ENCODE results near the gene YEATS4. TPM values are rescaled to one million over a fixed set of nuclear protein-coding genes. Genes with fewer than 3 reads are reported as not detected.

The YEATS4 gene
- total and polyA plus RNA-seq, 9 donors = 5.7 to 26.0 (median 12.5) TPM

DNA sequence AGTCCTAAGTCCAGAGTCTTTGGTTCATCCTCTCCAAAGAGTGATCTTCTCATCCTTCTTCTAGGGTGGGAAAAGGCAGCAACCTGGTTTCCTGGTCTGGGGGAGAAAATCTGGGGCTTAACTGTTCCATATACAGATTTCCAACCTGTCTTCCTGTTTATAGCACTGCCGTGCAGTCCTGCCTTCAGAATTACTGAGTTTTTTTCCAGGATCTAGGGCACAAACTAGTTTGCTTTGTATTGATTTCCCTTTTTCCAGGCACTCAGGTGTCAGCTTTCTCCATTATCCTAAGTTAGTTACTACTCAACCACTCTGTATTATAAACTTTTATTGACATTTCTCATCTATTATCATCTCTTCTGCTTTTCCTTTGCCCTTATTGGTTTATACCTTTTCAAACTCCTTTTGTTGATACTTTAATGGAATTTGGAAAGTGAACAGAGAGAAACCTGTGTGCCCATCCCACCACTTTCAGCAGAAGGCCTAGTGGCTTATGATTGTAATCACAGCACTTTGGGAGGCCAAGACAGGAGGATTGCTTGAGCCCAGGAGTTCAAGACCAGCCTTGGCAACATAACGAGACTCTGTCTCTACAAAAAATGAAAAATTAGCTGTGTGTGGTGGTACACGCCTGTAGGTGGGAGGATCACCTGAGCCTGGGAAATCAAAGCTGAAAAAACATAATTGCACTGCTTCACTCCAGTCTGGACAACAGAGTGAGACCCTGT, 15.5 kb upstream of the YEATS4 start:
- intact Hi-C loops (cut with DNase I) = no loop called here
- 44 to 58% (median 52%) methylated on average over 3 of the region's 3 CpGs for WGBS, 3 donors
- no peak for DNase-seq
- H3K27ac ChIP-seq = no peak overlapping the region
- TF ChIP-seq EP300 (IDR thresholded peaks at IDR 0.05) = no peak
- TF ChIP-seq POLR2A (IDR thresholded peaks at IDR 0.05) = no peak
- TF ChIP-seq, protein P1, sequence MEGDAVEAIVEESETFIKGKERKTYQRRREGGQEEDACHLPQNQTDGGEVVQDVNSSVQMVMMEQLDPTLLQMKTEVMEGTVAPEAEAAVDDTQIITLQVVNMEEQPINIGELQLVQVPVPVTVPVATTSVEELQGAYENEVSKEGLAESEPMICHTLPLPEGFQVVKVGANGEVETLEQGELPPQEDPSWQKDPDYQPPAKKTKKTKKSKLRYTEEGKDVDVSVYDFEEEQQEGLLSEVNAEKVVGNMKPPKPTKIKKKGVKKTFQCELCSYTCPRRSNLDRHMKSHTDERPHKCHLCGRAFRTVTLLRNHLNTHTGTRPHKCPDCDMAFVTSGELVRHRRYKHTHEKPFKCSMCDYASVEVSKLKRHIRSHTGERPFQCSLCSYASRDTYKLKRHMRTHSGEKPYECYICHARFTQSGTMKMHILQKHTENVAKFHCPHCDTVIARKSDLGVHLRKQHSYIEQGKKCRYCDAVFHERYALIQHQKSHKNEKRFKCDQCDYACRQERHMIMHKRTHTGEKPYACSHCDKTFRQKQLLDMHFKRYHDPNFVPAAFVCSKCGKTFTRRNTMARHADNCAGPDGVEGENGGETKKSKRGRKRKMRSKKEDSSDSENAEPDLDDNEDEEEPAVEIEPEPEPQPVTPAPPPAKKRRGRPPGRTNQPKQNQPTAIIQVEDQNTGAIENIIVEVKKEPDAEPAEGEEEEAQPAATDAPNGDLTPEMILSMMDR (IDR thresholded peaks at IDR 0.05) = no peak
- no peaks in the 10 kb centered on the region for H3K9me3 ChIP-seq
- H3K4me3 ChIP-seq = no peak overlapping the region
- no peaks in the 10 kb centered on the region for H3K27me3 ChIP-seq
- no peaks in the 10 kb centered on the region for H3K36me3 ChIP-seq
- no peaks in the 10 kb centered on the region for H3K4me1 ChIP-seq (ENCODE audit: insufficient read depth)

DNA sequence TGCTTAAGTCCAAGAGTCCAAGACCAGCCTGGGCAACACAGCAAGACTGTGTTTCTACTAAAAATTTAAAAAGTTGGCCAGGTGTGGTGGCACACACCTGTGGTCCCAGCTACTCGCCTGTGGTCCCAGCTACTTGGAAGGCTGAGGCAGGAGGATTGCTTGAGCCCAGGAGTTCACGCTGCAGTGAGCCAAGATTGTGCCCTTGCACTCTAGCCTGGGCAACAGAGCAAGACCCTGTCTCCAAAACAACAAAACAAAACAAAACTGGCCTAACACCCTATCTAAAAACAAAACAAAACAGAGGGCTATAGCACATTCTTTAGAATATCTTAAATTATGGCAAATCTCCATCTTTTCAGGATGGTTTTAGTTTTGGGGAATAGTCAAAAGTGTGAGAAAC, 14.5 kb upstream of the YEATS4 start:
- TF ChIP-seq POLR2A (IDR thresholded peaks at IDR 0.05) (no peak), EP300 (IDR thresholded peaks at IDR 0.05) (no peak)
- TF ChIP-seq, protein P1 (IDR thresholded peaks at IDR 0.05) = no peak
- Histone ChIP-seq H3K27ac (no peak overlapping the region), H3K27me3 (no peaks in the 10 kb centered on the region), H3K36me3 (no peaks in the 10 kb centered on the region), H3K4me1 (ENCODE audit: insufficient read depth) (no peaks in the 10 kb centered on the region), H3K9me3 (no peaks in the 10 kb centered on the region), H3K4me3 (no peak overlapping the region)
- intact Hi-C loops (cut with DNase I) = no loop called here
- no peak for DNase-seq
- 85 to 95% (median 85%) methylated on average over 2 of the region's 2 CpGs for WGBS, 3 donors

DNA sequence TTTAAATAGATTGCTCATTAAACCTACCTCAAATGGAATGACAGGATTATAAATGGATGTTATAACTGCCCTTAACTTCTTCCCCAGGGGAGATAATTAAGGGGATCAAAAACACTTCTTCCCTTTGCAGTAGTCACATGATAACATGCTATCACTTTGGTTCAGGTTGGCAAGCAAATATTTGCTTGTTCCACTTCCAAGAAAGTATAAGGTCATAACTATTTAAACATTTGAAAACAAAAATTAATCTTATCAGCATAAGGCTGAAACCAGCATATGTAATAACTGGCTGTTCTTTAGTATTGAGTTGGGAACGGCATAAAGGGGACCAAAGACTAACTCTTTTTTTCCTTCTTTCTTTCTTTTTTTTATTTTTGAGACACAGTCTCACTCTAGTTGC, 13.8 kb upstream of the YEATS4 start:
- Histone ChIP-seq H3K9me3 (no peaks in the 10 kb centered on the region), H3K27ac (no peak overlapping the region), H3K4me3 (no peak overlapping the region), H3K4me1 (ENCODE audit: insufficient read depth) (no peaks in the 10 kb centered on the region), H3K27me3 (no peaks in the 10 kb centered on the region), H3K36me3 (no peaks in the 10 kb centered on the region)
- intact Hi-C loops (cut with DNase I) = no loop called here
- 15 to 35% (median 26%) methylated on average over 1 of the region's 1 CpG for WGBS, 3 donors
- TF ChIP-seq, protein P1 (IDR thresholded peaks at IDR 0.05) = no peak
- TF ChIP-seq POLR2A (IDR thresholded peaks at IDR 0.05) (no peak), EP300 (IDR thresholded peaks at IDR 0.05) (no peak)
- DNase-seq = no peak

DNA sequence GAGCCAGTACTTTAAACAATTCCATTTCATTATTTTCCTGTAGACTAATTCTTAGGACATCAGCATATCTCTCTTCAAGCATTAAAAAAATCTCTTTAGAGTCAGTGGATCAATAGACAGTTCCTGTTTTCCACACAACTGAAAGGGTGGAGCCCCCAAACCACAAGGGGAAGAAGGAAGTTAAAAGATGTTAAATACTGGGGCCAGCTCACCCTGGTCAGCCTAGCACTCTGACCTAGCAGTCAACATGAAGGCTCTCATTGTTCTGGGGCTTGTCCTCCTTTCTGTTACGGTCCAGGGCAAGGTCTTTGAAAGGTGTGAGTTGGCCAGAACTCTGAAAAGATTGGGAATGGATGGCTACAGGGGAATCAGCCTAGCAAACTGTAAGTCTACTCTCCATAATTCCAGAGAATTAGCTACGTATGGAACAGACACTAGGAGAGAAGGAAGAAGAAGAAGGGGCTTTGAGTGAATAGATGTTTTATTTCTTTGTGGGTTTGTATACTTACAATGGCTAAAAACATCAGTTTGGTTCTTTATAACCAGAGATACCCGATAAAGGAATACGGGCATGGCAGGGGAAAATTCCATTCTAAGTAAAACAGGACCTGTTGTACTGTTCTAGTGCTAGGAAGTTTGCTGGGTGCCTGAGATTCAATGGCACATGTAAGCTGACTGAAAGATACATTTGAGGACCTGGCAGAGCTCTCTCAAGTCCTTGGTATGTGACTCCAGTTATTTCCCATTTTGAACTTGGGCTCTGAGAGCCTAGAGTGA, 11.2 kb upstream of the YEATS4 start, which contains the start of gene LYZ:
LYZ (plus strand) TSS at position 220 of the 777 bp plus-strand sequence; CDS start at position 248, 28 bp downstream.
- Histone ChIP-seq H3K27ac (no peak within 1 kb of the TSS), H3K9me3 (no peaks in the 10 kb centered on the region), H3K36me3 (no peaks in the 10 kb centered on the region), H3K27me3 (no peaks in the 10 kb centered on the region), H3K4me1 (ENCODE audit: insufficient read depth) (no peaks in the 10 kb centered on the region), H3K4me3 (no peak within 1 kb of the TSS)
- intact Hi-C loops (cut with DNase I) = no loop called here
- TF ChIP-seq, protein P1 (IDR thresholded peaks at IDR 0.05) = no peak
- no peak for TF ChIP-seq EP300 (IDR thresholded peaks at IDR 0.05)
- TF ChIP-seq POLR2A (IDR thresholded peaks at IDR 0.05) = no peak
- no peak for DNase-seq
- 76 to 84% (median 78%) methylated on average over 4 of the region's 4 CpGs for WGBS, 3 donors
